SK-N-SH treated with all-trans-retinoic acid at 6 μM for 48 hours (cell line): ENCODE data around the gene AKAP5.

ENCODE experiments used
- ATAC-seq: fragments of 200-7000 bp; cut with Tn5 transposase; 3 replicates; pipeline ENCODE4 v1.9.1; 2020; ENCODE audit warnings: mild to moderate bottlenecking, moderate library complexity
- ARNTL ChIP-seq: fragments of 450-650 bp; formaldehyde crosslinking; IDR thresholded peaks from 2 replicates; pipeline ENCODE4 v1.5.0; 2020; ENCODE audit warnings: low read depth, mild to moderate bottlenecking, moderate library complexity, borderline replicate concordance
- BACH2 ChIP-seq: fragments of 250-450 bp; sonication (Bioruptor Pico); IDR thresholded peaks from 2 replicates; pipeline ENCODE4 v1.9.0; 2021; ENCODE audit warnings: mild to moderate bottlenecking, borderline replicate concordance
- CSDC2 ChIP-seq: fragments of 250-450 bp; sonication (Bioruptor Pico); IDR thresholded peaks from 2 replicates; pipeline ENCODE4 v1.5.0; 2020; ENCODE audit warnings: mild to moderate bottlenecking, moderate library complexity
- ESRRG ChIP-seq: fragments of 250-450 bp; sonication (Bioruptor Pico); IDR thresholded peaks from 2 replicates; pipeline ENCODE4 v1.6.1; 2021; ENCODE audit warnings: mild to moderate bottlenecking
- GLIS3 ChIP-seq: fragments of 250-450 bp; sonication (Bioruptor Pico); IDR thresholded peaks from 2 replicates; pipeline ENCODE4 v1.5.0; 2020; ENCODE audit warnings: mild to moderate bottlenecking, moderate library complexity
- ISL1 ChIP-seq: fragments of 250-450 bp; sonication (Bioruptor Pico); IDR thresholded peaks from 2 replicates; pipeline ENCODE4 v2.1.2; 2022; ENCODE audit warnings: mild to moderate bottlenecking, moderate library complexity
- OSR1 ChIP-seq: fragments of 250-450 bp; sonication (Bioruptor Pico); IDR thresholded peaks from 2 replicates; pipeline ENCODE4 v1.8.0; 2022; ENCODE audit warnings: moderate library complexity, mild to moderate bottlenecking, inconsistent platforms
- PPARA ChIP-seq: fragments of 250-450 bp; sonication (Bioruptor Pico); IDR thresholded peaks from 2 replicates; pipeline ENCODE4 v1.5.0; 2020; ENCODE audit warnings: mild to moderate bottlenecking, borderline replicate concordance
- RARB ChIP-seq: fragments of 250-450 bp; sonication (Bioruptor Pico); IDR thresholded peaks from 2 replicates; pipeline ENCODE4 v1.8.0; 2021; ENCODE audit warnings: mild to moderate bottlenecking, moderate library complexity
- SNAI2 ChIP-seq: fragments of 250-450 bp; sonication (Bioruptor Pico); IDR thresholded peaks from 2 replicates; pipeline ENCODE4 v1.5.0; 2020; ENCODE audit warnings: mild to moderate bottlenecking, moderate library complexity
- TOX ChIP-seq: fragments of 250-450 bp; sonication (Bioruptor Pico); IDR thresholded peaks from 2 replicates; pipeline ENCODE4 v1.8.0; 2021; ENCODE audit warnings: mild to moderate bottlenecking, moderate library complexity, borderline replicate concordance
- ZC3H10 ChIP-seq: fragments of 250-450 bp; sonication (Bioruptor Pico); IDR thresholded peaks from 2 replicates; pipeline ENCODE4 v1.5.1; 2021; ENCODE audit warnings: mild to moderate bottlenecking, moderate library complexity
- ZFP3 ChIP-seq: fragments of 250-450 bp; sonication (Bioruptor Pico); IDR thresholded peaks from 2 replicates; pipeline ENCODE4 v1.5.0; 2020; ENCODE audit warnings: mild to moderate bottlenecking, moderate library complexity
- ZFP30 ChIP-seq: fragments of 450-650 bp; formaldehyde crosslinking; IDR thresholded peaks from 2 replicates; pipeline ENCODE4 v1.5.0; 2022; ENCODE audit warnings: mild to moderate bottlenecking, moderate library complexity
- ZNF565 ChIP-seq: fragments of 450-650 bp; formaldehyde crosslinking; conservative IDR thresholded peaks from 2 replicates; pipeline ENCODE4 v1.5.0; 2020; ENCODE audit warnings: low read depth, mild to moderate bottlenecking, moderate library complexity
- ZNF8 ChIP-seq: fragments of 450-650 bp; formaldehyde crosslinking; IDR thresholded peaks from 2 replicates; pipeline ENCODE4 v1.5.0; 2020; ENCODE audit warnings: mild to moderate bottlenecking, moderate library complexity
- TF ChIP-seq, protein P1 (sequence below): fragments of 250-450 bp; sonication (Bioruptor Pico); IDR thresholded peaks from 2 replicates; pipeline ENCODE4 v1.8.0; 2021; ENCODE audit warnings: low read depth, mild to moderate bottlenecking, moderate library complexity, borderline replicate concordance
- TF ChIP-seq, protein P2 (sequence below): fragments of 250-450 bp; sonication (Bioruptor Pico); IDR thresholded peaks from 2 replicates; pipeline ENCODE4 v1.8.0; 2020; ENCODE audit warnings: mild to moderate bottlenecking, moderate library complexity, borderline replicate concordance
- TF ChIP-seq, protein P3 (sequence below): fragments of 250-450 bp; sonication (Bioruptor Pico); IDR thresholded peaks from 2 replicates; pipeline ENCODE4 v1.5.1; 2020; ENCODE audit warnings: low read depth, mild to moderate bottlenecking, moderate library complexity
- TF ChIP-seq, protein P4 (sequence below): fragments of 250-450 bp; sonication (Bioruptor Pico); IDR thresholded peaks from 2 replicates; pipeline ENCODE4 v1.5.0; 2020; ENCODE audit warnings: mild to moderate bottlenecking, moderate library complexity

The AKAP5 gene

DNA sequence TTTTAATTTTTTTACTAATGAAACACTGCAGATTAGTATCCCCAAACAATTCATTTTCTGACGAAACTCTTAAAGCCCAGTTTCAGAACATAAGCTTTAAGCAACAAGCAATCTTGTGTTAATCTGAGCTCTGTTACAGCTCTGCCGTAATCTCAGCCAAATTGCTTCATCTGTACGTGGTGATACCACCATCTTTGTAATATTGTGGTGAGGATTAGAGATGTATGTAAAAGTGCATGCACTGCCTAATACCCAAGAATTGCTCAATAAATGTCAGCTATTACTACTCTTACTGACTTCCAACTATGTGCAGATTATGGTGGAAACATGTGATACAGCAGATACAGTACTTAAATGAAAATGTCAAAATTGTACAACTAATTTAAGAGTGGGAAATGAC is 1.8 kb downstream of the AKAP5 start:
- no peak for ATAC-seq
- TF ChIP-seq, protein P1, sequence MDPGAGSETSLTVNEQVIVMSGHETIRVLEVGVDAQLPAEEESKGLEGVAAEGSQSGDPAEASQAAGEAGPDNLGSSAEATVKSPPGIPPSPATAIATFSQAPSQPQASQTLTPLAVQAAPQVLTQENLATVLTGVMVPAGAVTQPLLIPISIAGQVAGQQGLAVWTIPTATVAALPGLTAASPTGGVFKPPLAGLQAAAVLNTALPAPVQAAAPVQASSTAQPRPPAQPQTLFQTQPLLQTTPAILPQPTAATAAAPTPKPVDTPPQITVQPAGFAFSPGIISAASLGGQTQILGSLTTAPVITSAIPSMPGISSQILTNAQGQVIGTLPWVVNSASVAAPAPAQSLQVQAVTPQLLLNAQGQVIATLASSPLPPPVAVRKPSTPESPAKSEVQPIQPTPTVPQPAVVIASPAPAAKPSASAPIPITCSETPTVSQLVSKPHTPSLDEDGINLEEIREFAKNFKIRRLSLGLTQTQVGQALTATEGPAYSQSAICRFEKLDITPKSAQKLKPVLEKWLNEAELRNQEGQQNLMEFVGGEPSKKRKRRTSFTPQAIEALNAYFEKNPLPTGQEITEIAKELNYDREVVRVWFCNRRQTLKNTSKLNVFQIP (CRISPR knock-in tag) = no peak

DNA sequence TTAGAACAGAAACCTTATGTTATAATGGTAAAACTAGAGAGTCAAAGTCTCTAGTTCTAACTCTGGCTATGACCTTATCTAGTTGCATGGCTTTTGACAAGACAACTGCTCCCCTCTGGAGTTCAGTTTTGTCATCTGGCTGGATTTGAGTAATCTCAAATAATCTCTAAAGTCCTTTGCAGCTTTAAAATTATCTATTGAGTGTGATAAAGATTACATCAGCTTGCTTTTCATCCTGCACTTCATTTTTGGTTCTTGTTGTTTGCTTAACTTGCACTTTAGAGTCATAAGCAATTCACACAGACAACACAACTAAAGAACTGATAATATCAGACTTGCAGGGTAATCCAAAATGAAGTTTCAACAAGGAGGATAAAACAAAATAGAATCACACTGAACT is 2.3 kb downstream of the AKAP5 start:
- TF ChIP-seq ZFP3 (CRISPR knock-in tag) = no peak
- TF ChIP-seq RARB (CRISPR knock-in tag) = no peak
- TF ChIP-seq ZC3H10 (CRISPR knock-in tag) = no peak
- TF ChIP-seq, protein P2, sequence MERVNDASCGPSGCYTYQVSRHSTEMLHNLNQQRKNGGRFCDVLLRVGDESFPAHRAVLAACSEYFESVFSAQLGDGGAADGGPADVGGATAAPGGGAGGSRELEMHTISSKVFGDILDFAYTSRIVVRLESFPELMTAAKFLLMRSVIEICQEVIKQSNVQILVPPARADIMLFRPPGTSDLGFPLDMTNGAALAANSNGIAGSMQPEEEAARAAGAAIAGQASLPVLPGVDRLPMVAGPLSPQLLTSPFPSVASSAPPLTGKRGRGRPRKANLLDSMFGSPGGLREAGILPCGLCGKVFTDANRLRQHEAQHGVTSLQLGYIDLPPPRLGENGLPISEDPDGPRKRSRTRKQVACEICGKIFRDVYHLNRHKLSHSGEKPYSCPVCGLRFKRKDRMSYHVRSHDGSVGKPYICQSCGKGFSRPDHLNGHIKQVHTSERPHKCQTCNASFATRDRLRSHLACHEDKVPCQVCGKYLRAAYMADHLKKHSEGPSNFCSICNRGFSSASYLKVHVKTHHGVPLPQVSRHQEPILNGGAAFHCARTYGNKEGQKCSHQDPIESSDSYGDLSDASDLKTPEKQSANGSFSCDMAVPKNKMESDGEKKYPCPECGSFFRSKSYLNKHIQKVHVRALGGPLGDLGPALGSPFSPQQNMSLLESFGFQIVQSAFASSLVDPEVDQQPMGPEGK (CRISPR knock-in tag) = no peak
- no peak for TF ChIP-seq ARNTL (CRISPR knock-in tag)
- no peak for TF ChIP-seq ESRRG (CRISPR knock-in tag)
- TF ChIP-seq, protein P3, sequence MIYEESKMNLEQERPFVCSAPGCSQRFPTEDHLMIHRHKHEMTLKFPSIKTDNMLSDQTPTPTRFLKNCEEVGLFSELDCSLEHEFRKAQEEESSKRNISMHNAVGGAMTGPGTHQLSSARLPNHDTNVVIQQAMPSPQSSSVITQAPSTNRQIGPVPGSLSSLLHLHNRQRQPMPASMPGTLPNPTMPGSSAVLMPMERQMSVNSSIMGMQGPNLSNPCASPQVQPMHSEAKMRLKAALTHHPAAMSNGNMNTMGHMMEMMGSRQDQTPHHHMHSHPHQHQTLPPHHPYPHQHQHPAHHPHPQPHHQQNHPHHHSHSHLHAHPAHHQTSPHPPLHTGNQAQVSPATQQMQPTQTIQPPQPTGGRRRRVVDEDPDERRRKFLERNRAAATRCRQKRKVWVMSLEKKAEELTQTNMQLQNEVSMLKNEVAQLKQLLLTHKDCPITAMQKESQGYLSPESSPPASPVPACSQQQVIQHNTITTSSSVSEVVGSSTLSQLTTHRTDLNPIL (CRISPR knock-in tag) = no peak
- no peak for TF ChIP-seq CSDC2 (CRISPR knock-in tag)
- no peak for TF ChIP-seq BACH2 (CRISPR knock-in tag)
- ATAC-seq = no peak

DNA sequence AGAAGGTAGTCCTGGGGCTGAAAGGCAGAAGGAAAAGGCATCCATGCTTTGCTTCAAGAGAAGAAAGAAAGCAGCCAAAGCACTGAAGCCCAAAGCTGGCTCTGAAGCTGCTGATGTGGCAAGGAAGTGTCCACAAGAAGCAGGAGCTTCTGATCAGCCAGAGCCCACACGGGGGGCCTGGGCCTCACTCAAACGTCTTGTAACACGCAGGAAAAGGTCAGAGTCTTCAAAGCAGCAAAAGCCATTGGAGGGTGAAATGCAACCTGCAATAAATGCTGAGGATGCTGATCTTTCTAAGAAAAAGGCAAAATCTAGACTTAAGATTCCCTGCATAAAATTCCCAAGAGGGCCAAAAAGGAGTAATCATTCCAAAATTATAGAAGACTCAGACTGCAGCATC is 3.2 kb downstream of the AKAP5 start:
- TF ChIP-seq CSDC2 (CRISPR knock-in tag) = no peak
- TF ChIP-seq, protein P1 (CRISPR knock-in tag) = no peak
- no peak for TF ChIP-seq ZNF8
- TF ChIP-seq OSR1 = no peak
- no peak for TF ChIP-seq GLIS3 (CRISPR knock-in tag)
- no peak for ATAC-seq

DNA sequence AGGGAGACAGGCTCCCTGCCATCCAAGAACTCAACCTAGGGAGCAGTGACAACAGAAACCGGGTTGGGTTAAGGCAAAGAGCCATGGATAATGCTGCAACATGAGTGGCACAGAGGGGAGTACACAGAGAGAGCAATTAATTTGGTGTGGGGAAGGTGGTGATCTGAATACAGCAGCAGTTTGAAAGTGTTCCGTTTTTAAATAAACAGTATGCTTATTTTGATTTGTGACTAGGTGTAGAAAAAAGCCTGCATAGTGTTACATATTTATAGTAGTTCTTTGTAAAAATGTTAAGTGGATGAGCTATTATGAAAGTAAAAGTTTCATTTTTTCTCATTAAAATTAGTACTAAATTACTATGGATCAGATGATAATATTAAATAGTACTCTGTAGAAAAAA is 8.7 kb downstream of the AKAP5 start:
- ATAC-seq = no peak
- TF ChIP-seq PPARA (CRISPR knock-in tag) (no peak), ZNF8 (no peak)

DNA sequence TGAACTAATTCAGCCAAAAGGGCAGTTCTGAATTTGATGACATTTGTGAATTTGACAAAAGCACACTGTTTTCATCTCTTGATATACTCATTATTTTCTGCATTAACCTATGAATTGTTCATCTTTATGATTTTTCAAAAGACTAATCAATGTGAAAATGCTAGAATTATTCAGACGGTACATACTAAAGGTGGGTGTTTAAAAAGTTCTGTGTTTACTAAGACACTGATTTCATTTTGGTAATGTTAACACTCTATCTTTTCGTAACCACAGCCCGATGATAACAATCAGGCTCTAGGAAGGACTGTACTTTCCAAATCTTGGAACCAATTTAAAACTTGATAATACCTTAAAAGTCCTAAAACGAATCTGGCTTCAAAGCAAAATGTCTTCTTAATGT is 9.4 kb downstream of the AKAP5 start:
- no peak for ATAC-seq
- TF ChIP-seq ZFP3 (CRISPR knock-in tag) (no peak), PPARA (CRISPR knock-in tag) (no peak), ZNF565 (CRISPR knock-in tag) (no peak), SNAI2 (CRISPR knock-in tag) (no peak), OSR1 (no peak), ZNF8 (no peak), ARNTL (CRISPR knock-in tag) (no peak), ISL1 (CRISPR knock-in tag) (no peak), TOX (CRISPR knock-in tag) (no peak), GLIS3 (CRISPR knock-in tag) (no peak), ZFP30 (CRISPR knock-in tag) (no peak), CSDC2 (CRISPR knock-in tag) (no peak), ZC3H10 (CRISPR knock-in tag) (no peak)
- TF ChIP-seq, protein P4, sequence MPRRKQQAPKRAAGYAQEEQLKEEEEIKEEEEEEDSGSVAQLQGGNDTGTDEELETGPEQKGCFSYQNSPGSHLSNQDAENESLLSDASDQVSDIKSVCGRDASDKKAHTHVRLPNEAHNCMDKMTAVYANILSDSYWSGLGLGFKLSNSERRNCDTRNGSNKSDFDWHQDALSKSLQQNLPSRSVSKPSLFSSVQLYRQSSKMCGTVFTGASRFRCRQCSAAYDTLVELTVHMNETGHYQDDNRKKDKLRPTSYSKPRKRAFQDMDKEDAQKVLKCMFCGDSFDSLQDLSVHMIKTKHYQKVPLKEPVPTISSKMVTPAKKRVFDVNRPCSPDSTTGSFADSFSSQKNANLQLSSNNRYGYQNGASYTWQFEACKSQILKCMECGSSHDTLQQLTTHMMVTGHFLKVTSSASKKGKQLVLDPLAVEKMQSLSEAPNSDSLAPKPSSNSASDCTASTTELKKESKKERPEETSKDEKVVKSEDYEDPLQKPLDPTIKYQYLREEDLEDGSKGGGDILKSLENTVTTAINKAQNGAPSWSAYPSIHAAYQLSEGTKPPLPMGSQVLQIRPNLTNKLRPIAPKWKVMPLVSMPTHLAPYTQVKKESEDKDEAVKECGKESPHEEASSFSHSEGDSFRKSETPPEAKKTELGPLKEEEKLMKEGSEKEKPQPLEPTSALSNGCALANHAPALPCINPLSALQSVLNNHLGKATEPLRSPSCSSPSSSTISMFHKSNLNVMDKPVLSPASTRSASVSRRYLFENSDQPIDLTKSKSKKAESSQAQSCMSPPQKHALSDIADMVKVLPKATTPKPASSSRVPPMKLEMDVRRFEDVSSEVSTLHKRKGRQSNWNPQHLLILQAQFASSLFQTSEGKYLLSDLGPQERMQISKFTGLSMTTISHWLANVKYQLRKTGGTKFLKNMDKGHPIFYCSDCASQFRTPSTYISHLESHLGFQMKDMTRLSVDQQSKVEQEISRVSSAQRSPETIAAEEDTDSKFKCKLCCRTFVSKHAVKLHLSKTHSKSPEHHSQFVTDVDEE (CRISPR knock-in tag) = no peak
- TF ChIP-seq, protein P1 (CRISPR knock-in tag) = no peak
- TF ChIP-seq, protein P3 (CRISPR knock-in tag) = no peak
